Sigmoid colon (tissue), 7 donors: ENCODE measurements around the gene CAMTA1. TPM values are rescaled to one million over a fixed set of nuclear protein-coding genes. Genes with fewer than 3 reads are reported as not detected.

Experiments used
- DNase-seq: peaks from one replicate; pipeline ENCODE4 v3.0.0-alpha.2; 2019
- H3K27ac ChIP-seq, 4 donors: fragments of 200-600 bp; sonication (generic); one replicate each; pipeline ENCODE4 v1.5.1; 2016 to 2019; ENCODE audit warnings: mild to moderate bottlenecking in 1 of 4
- H3K27me3 ChIP-seq, 3 donors: fragments of 200-600 bp; sonication (generic); one replicate each; pipeline ENCODE4 v1.5.1; 2019; ENCODE audit warnings: mild to moderate bottlenecking in 1 of 3
- H3K36me3 ChIP-seq, 4 donors: fragments of 200-600 bp; sonication (generic); one replicate each; pipeline ENCODE4 v1.5.1; 2016 to 2019
- H3K4me1 ChIP-seq, 4 donors: fragments of 200-600 bp; sonication (generic); one replicate each; pipeline ENCODE4 v1.5.1; 2017 to 2019
- H3K4me3 ChIP-seq, 4 donors: fragments of 200-600 bp; sonication (generic); one replicate each; pipeline ENCODE4 v1.5.1; 2017 to 2019; ENCODE audit warnings: mild to moderate bottlenecking in 2 of 4, moderate library complexity in 1 of 4
- H3K9me3 ChIP-seq, 4 donors: fragments of 200-600 bp in 3 of 4; sonication (generic) in 3 of 4; one replicate each; pipeline versions ENCODE4 v1.5.1 to v1.6.1; 2013 to 2019
- EP300 ChIP-seq, 4 donors: sonication (generic); formaldehyde crosslinking; IDR thresholded peaks; one replicate each; pipeline ENCODE4 v1.6.1; 2017; ENCODE audit warnings: antibody characterized with exemption in 4 of 4
- POLR2A ChIP-seq, 2 donors: fragments of 450-650 bp; IDR thresholded peaks; one replicate each; pipeline ENCODE4 v1.6.1; 2016; ENCODE audit warnings: antibody characterized with exemption in 2 of 2, mild to moderate bottlenecking in 2 of 2, moderate library complexity in 2 of 2
- POLR2AphosphoS5 ChIP-seq, 4 donors: sonication (generic); formaldehyde crosslinking; IDR thresholded peaks; one replicate each; pipeline ENCODE4 v1.6.1; 2017; ENCODE audit warnings: antibody characterized with exemption in 4 of 4
- WGBS, 2 donors: extraction: QIAGEN DNeasy Blood & Tissue Kit; methylation state at CpG; one replicate each; pipeline ENCODE4 v1.1.7; 2013; 5-methylcytosine and 5-hydroxymethylcytosine counted together
- intact Hi-C: fragments of 100-400 bp; cut with DNase I; formaldehyde crosslinking; loops from one replicate; pipeline ENCODE4 v1.15.1; 2023
- polyA plus RNA-seq, 3 donors: library from polyadenylated mRNA; stranded (reverse); fragments of 200-250 nt; gene quantifications; one replicate each; pipeline ENCODE4 v1.2.3, GENCODE V29; 2013
- total RNA-seq, 4 donors: library from RNA; depleted of rRNA; stranded (reverse); fragments of >200 nt; gene quantifications; one replicate each; pipeline ENCODE4 v1.1.0, GENCODE V29; 2016
- TF ChIP-seq, protein P1 (sequence below), 4 experiments: fragments of 450-650 bp in 3 of 4; fragments of 200-600 bp in 1 of 4; IDR thresholded peaks; one replicate each; pipeline ENCODE4 v1.5.1; 2016 to 2019; ENCODE audit warnings: antibody characterized with exemption in 4 of 4, mild to moderate bottlenecking in 3 of 4, moderate library complexity in 2 of 4
- donor health status: healthy with polysubstance abuse.
- donor health status: Bipolar disorder and iron deficiency.
- donor health status: healthy.

Gene CAMTA1
- total and polyA plus RNA-seq, 7 donors, result 97.9 to 196 (median 177) TPM

DNA sequence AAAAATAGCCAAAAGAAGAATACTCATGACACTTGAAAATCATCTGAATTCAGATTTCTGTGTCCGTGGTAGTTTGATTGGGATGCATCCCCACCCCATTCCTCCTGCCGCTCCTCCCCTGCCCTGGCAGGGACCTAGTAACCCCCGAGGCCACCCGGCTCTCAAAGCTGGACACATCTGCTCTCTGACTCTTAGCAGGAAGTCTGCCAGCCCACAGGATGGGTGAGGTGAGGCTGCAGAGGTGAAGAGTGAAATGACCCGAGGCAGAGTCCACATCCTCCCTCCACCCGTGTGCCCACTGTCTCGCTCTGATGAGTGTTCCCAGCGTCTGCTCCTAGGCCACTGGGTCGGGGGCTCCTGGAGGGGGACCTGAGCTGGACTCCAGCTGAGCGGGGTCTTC is 677.4 kb downstream of the CAMTA1 start:
- Histone ChIP-seq H3K27me3 (no peaks in the 10 kb centered on the region), H3K4me1 (no peaks in the 10 kb centered on the region), H3K27ac (no peak overlapping the region), H3K36me3 (no peaks in the 10 kb centered on the region), H3K9me3 (no peaks in the 10 kb centered on the region), H3K4me3 (no peak overlapping the region)
- intact Hi-C loops, result no loop called here
- DNase-seq, result no peak
- no peak for TF ChIP-seq EP300 (IDR thresholded peaks at IDR 0.05)
- TF ChIP-seq POLR2AphosphoS5 (IDR thresholded peaks at IDR 0.05), result no peak
- TF ChIP-seq, protein P1, sequence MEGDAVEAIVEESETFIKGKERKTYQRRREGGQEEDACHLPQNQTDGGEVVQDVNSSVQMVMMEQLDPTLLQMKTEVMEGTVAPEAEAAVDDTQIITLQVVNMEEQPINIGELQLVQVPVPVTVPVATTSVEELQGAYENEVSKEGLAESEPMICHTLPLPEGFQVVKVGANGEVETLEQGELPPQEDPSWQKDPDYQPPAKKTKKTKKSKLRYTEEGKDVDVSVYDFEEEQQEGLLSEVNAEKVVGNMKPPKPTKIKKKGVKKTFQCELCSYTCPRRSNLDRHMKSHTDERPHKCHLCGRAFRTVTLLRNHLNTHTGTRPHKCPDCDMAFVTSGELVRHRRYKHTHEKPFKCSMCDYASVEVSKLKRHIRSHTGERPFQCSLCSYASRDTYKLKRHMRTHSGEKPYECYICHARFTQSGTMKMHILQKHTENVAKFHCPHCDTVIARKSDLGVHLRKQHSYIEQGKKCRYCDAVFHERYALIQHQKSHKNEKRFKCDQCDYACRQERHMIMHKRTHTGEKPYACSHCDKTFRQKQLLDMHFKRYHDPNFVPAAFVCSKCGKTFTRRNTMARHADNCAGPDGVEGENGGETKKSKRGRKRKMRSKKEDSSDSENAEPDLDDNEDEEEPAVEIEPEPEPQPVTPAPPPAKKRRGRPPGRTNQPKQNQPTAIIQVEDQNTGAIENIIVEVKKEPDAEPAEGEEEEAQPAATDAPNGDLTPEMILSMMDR (IDR thresholded peaks at IDR 0.05), result no peak
- TF ChIP-seq POLR2A (IDR thresholded peaks at IDR 0.05), result no peak
- 76 to 77% methylated on average over 10 of the region's 10 CpGs for WGBS, 2 donors

DNA sequence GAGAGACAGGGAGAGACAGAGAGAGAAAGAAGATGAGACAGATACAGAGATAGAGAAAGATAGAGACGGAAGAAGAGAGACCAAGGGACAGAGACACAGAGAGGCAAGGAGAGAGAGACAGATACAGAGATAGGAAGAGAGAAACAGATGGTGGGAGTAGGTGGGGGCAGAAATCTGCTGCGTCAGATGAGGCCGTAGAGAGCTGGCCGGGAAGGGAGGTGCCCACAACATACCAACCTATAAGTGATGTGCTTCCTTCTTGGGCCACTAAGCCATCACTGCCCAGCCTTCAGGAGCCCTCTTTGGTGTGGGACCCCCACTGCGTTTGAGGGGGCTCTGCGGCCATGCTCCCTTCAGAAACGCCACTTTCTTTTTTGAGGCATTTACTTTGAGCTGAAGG is 678.3 kb downstream of the CAMTA1 start:
- intact Hi-C loops, result no loop called here

DNA sequence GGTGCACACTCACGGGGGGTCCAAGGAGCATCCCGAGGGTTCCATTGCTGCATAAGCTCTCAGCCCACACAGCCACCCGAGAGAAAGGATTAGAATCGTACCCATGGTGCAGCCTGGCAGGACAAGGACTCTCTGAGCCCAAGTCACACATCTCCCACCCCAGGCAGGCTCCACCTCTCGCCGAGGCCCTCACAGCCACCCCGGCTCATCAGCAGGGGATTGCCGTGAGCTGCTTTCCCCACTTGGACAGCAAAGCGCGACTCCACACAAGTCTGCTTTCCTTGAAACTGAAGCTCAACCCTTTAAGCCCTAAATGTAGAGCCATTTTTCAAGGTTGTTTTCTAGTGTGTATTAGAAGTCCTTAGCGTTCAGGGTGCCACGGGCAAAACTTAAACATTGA is 679.5 kb downstream of the CAMTA1 start:
- Histone ChIP-seq H3K9me3 (no peaks in the 10 kb centered on the region), H3K4me1 (peaks cover 0 to 7% (median 3%) of the 10 kb centered on the region in 4 donors), H3K4me3 (no peak overlapping the region), H3K36me3 (no peaks in the 10 kb centered on the region), H3K27me3 (no peaks in the 10 kb centered on the region), H3K27ac (no peak overlapping the region)
- DNase-seq, result no peak
- WGBS, 2 donors, result 84 to 89% methylated on average over 12 of the region's 12 CpGs
- intact Hi-C loops, result no loop called here
- no peak for TF ChIP-seq POLR2A (IDR thresholded peaks at IDR 0.05)
- no peak for TF ChIP-seq POLR2AphosphoS5 (IDR thresholded peaks at IDR 0.05)
- TF ChIP-seq, protein P1 (IDR thresholded peaks at IDR 0.05), result no peak
- TF ChIP-seq EP300 (IDR thresholded peaks at IDR 0.05), result no peak

More for the DNA sequence above, 678.3 kb downstream of the CAMTA1 start:
- Histone ChIP-seq H3K9me3 (no peaks in the 10 kb centered on the region), H3K4me3 (no peak overlapping the region), H3K4me1 (no peaks in the 10 kb centered on the region), H3K27me3 (no peaks in the 10 kb centered on the region), H3K27ac (no peak overlapping the region), H3K36me3 (no peaks in the 10 kb centered on the region)
- no peak for DNase-seq
- no peak for TF ChIP-seq EP300 (IDR thresholded peaks at IDR 0.05)
- TF ChIP-seq POLR2A (IDR thresholded peaks at IDR 0.05), result no peak
- TF ChIP-seq, protein P1 (IDR thresholded peaks at IDR 0.05), result no peak
- no peak for TF ChIP-seq POLR2AphosphoS5 (IDR thresholded peaks at IDR 0.05)
- 84 to 86% methylated on average over 7 of the region's 7 CpGs for WGBS, 2 donors

DNA sequence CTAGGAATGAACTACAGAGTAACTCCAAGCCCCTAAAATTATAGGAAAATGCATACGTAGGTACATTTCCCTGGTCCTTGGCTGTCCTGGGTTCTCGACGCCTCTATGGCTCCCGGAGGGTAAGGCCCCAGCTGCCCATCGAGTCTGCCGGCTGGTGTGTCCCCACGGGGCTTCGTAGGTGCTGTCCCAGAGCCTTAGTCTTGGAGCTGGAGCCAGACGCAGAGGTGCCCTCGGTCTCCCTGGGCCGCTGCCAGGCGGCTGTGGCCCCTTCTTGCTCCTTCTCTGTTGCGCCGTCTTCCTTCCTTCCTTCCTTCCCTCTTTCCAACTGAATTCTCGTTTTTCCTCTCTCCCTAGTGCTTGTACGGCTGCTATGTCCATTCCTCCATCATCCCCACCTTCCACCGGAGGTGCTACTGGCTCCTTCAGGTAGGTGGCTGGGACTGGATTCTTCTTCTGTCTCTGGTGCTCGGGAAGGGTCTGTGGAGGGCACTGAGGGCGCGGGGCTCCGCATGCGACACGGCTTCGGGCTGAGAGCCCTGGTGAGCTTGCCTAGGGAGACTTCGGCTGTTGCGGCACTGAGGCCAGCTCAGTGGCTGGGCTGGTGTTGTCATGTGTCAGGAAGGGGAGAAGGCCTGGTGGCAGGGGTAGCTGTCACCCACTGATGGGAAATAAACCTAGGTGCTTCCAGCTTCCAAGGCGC is 682.4 kb downstream of the CAMTA1 start:
- no peak for DNase-seq
- H3K27ac ChIP-seq, result no peak overlapping the region
- no peak overlapping the region for H3K4me3 ChIP-seq
- H3K36me3 ChIP-seq, result no peaks in the 10 kb centered on the region
- H3K4me1 ChIP-seq, result peaks cover 0 to 34% (median 25%) of the 10 kb centered on the region in 4 donors
- H3K9me3 ChIP-seq, result no peaks in the 10 kb centered on the region
- WGBS, 2 donors, result 93% methylated on average over 27 of the region's 27 CpGs
- intact Hi-C loops, result no loop called here
- TF ChIP-seq POLR2A (IDR thresholded peaks at IDR 0.05), result no peak
- TF ChIP-seq, protein P1 (IDR thresholded peaks at IDR 0.05), result no peak
- TF ChIP-seq POLR2AphosphoS5 (IDR thresholded peaks at IDR 0.05), result no peak
- no peak for TF ChIP-seq EP300 (IDR thresholded peaks at IDR 0.05)
- H3K27me3 ChIP-seq, result no peaks in the 10 kb centered on the region

DNA sequence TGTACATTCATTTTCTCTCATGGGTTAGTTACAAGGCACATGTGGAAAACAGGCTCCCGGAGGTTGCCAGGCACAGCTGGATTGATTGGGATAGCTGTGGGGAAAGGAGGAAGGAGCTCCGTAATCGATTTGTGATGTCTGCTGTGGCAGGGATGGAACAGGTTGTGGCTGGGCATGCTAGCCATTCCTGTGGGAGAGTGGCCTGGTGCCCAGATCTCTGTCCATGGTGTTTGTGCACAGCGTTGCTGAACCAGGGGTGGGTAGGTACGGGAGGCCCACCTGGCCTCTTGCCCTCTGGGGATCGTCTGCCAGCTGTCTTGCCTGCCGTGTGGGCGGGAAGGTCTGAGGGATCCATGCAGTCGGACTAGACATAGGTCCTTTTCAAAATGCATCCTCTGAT is 683.0 kb downstream of the CAMTA1 start:
- Histone ChIP-seq H3K4me3 (no peak overlapping the region), H3K27me3 (no peaks in the 10 kb centered on the region), H3K9me3 (no peaks in the 10 kb centered on the region), H3K36me3 (no peaks in the 10 kb centered on the region), H3K4me1 (peaks cover 0 to 34% (median 26%) of the 10 kb centered on the region in 4 donors), H3K27ac (no peak overlapping the region)
- intact Hi-C loops, result no loop called here
- DNase-seq, result no peak
- TF ChIP-seq POLR2A (IDR thresholded peaks at IDR 0.05) (no peak), POLR2AphosphoS5 (IDR thresholded peaks at IDR 0.05) (no peak), EP300 (IDR thresholded peaks at IDR 0.05) (no peak)
- TF ChIP-seq, protein P1 (IDR thresholded peaks at IDR 0.05), result no peak
- WGBS, 2 donors, result 73 to 85% methylated on average over 9 of the region's 9 CpGs
